H1 (cell line): ENCODE measurements around the gene AATK. TPM values are rescaled to one million over a fixed set of nuclear protein-coding genes. Genes with fewer than 3 reads are reported as not detected.

ENCODE experiments used
- EP300 ChIP-seq, 2 experiments: IDR thresholded peaks; 1 replicate in 1 of 2; 2 replicates in 1 of 2; pipeline ENCODE4 v1.6.1; 2011 to 2012; ENCODE audit warnings: low read depth in 2 of 2, low read length in 2 of 2, mild to moderate bottlenecking in 2 of 2, borderline replicate concordance in 1 of 2, inconsistent platforms in 1 of 2, moderate library complexity in 1 of 2
- HDAC2 ChIP-seq, 2 experiments: fragments of 300-600 bp in 1 of 2; sonication (generic) in 1 of 2; IDR thresholded peaks; 2 replicates each; pipeline ENCODE4 v1.6.1; 2011 to 2012; ENCODE audit warnings: low read depth in 2 of 2, low read length in 2 of 2, mild to moderate bottlenecking in 2 of 2, moderate library complexity in 2 of 2, borderline replicate concordance in 1 of 2, inconsistent platforms in 1 of 2
- polyA plus RNA-seq, 7 experiments: library from polyadenylated mRNA; depleted of rRNA in 3 of 7; stranded (reverse) in 5 of 7; unstranded in 2 of 7; fragments of >200 nt in 5 of 7; fragments of 200-250 nt in 2 of 7; gene quantifications; 1 replicate in 5 of 7; 2 replicates in 1 of 7; 4 replicates in 1 of 7; pipeline versions ENCODE4 v1.2.1 to v1.2.3, GENCODE V29; 2011 to 2013; ENCODE audit warnings: missing spikeins in 2 of 7, mixed read lengths in 2 of 7
- total RNA-seq: library from RNA; stranded (reverse); fragmentation: NEBNext Ultra II Directional; extraction: Animal tissue kit (Norgen Biotek cat#: 25700); gene quantifications from 2 replicates; pipeline ENCODE4 v1.2.1, GENCODE V29; 2021

AATK gene
- total and polyA plus RNA-seq, 2 of the 8 experiments (the other 6 are each of a cell fraction or from before 2014, with no cell fraction given), result 1.7 to 3.5 TPM

GRCh38 chr17:81194225-81194760 lies 28.3 kb upstream of the AATK start (continued):
- TF ChIP-seq HDAC2 (IDR thresholded peaks at IDR 0.05; ENCODE audit: borderline replicate concordance in 1 of 2, low read depth in 2 of 2, low read length in 2 of 2) (no peak), EP300 (IDR thresholded peaks at IDR 0.05; ENCODE audit: borderline replicate concordance in 1 of 2, low read depth in 2 of 2, low read length in 2 of 2) (no peak)
